ENCODE results near the gene MTPN. TPM values are rescaled to one million over a fixed set of nuclear protein-coding genes. Genes with fewer than 3 reads are reported as not detected.

The MTPN gene
- total and polyA plus RNA-seq, 10 of the 15 experiments (the other 5 are each of a cell fraction or from before 2014, with no cell fraction given) = 38.7 to 146 (median 85.4) TPM

GRCh38 chr7:136002802-136003201, 25.6 kb upstream of the MTPN start:
- DNase-seq (ENCODE audit: low read depth, low spot score) = no peak
- in situ Hi-C loops (cut with MboI) = no loop called here
- Histone ChIP-seq H3K4me3 (no peak overlapping the region), H3K9ac (ENCODE audit: control insufficient read depth, insufficient read depth, low read length) (no peak overlapping the region), H3K4me2 (ENCODE audit: control insufficient read depth, insufficient read depth) (no peak overlapping the region), H2AFZ (ENCODE audit: control insufficient read depth, low read depth, low read length) (no peak overlapping the region), H3K4me1 (ENCODE audit: control insufficient read depth, insufficient read depth, low read length) (no peaks in the 10 kb centered on the region), H3K27ac (ENCODE audit: control insufficient read depth, insufficient read depth) (no peak overlapping the region), H3K27me3 (replicated peaks in 1 of 2; ENCODE audit: control insufficient read depth in 2 of 2, insufficient read depth in 2 of 2, low read length in 1 of 2) (no peaks in the 10 kb centered on the region), H3K9me3 (replicated peaks; ENCODE audit: control insufficient read depth, insufficient read depth, low read length) (no peaks in the 10 kb centered on the region; the same call in 2 of the 3 replicates), H3K36me3 (ENCODE audit: control insufficient read depth in 2 of 2, insufficient read depth in 2 of 2, low read length in 1 of 2) (no peaks in the 10 kb centered on the region), H4K20me1 (ENCODE audit: control insufficient read depth, insufficient read depth) (no peaks in the 10 kb centered on the region), H3K79me2 (ENCODE audit: control insufficient read depth, insufficient read depth, low read length) (no peaks in the 10 kb centered on the region)
- FAIRE-seq = no peak
- 30% methylated on average over 1 of the region's 1 CpG for WGBS (ENCODE audit: insufficient coverage, insufficient replicate concordance, low lambda C conversion rate, missing lambda C conversion rate)
- intact Hi-C loops (cut with micrococcal nuclease; ENCODE audit: unreplicated experiment) = no loop called here
- RAD21 ChIA-PET (ENCODE audit: unreplicated experiment) = no interaction called here
- SMC1A ChIA-PET (ENCODE audit: uncharacterized antibody, unreplicated experiment) = interaction anchor here (1.0 kb wide), 2 partner anchors 11 to 12 kb away, joined by 3 read pairs; no protein-coding TSS in a partner anchor
- no TSS peak for BruUV-seq (replicated peaks)
- no peak for TF ChIP-seq SKIL (IDR thresholded peaks at IDR 0.05; ENCODE audit: low read depth, poor library complexity, severe bottlenecking)
- TF ChIP-seq ZBED1 (IDR thresholded peaks at IDR 0.05; ENCODE audit: borderline replicate concordance) = no peak
- TF ChIP-seq DPF2 (IDR thresholded peaks at IDR 0.05) = no peak
- TF ChIP-seq MYB (IDR thresholded peaks at IDR 0.05; ENCODE audit: borderline replicate concordance, low read depth, low read length) = no peak
- TF ChIP-seq HCFC1 (IDR thresholded peaks at IDR 0.05; ENCODE audit: low read length) = no peak
- no peak for TF ChIP-seq MAX (IDR thresholded peaks at IDR 0.05; ENCODE audit: low read depth, low read length)
- no peak for TF ChIP-seq CBFB (IDR thresholded peaks at IDR 0.05; ENCODE audit: low read depth)
- no peak for TF ChIP-seq HDGF (IDR thresholded peaks at IDR 0.05)
- no peak for TF ChIP-seq POLR2AphosphoS5 (IDR thresholded peaks at IDR 0.05; ENCODE audit: low read length)
- no peak for TF ChIP-seq SMAD5 (IDR thresholded peaks at IDR 0.05; ENCODE audit: low read depth)
- POLR2A ChIA-PET = no interaction called here
- ATAC-seq = no peak
- CTCF ChIA-PET = no interaction called here

Data from GM12878 (cell line).